Fibroblast of skin of left biceps (primary cell): ENCODE measurements around the gene INSM1.

Source experiments
- DNase-seq, 2 experiments: peaks; one replicate each; pipeline ENCODE4 v3.0.0-alpha.2; 2013; ENCODE audit warnings: low read depth in 2 of 2

Gene INSM1

DNA sequence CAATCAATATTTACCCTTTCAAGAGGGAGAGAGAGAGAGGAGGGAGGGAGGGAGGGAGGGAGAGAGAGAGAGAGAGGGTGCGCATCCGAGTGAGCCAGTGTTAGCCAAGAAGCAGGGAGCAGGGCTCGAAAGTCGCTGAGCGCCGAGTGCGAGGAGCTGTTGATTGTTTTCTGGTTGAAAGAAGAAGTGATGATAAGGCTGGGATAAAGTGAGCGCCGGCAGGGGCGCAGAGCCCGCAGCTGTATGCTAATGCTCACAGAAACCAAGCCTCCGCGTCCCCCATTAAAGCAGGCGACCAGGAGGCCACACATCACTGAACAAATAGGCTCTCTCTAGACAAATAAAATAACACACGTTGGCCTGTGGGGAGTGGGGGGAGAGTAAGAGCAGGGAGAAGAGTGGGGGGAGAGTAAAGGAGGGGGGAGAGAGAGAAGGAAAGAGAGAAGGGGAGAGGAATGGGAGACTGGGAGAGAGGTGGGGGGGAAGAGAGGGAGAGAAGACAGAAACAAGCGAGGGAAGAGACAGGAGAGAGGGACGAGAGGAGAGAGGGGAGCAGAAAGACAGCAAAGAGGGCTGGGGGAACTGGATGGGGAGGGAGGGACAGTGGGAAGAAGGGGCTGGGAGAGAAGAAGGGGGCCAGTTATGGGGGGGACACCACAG is 5.0 kb upstream of the INSM1 start:
- no peak for DNase-seq

- DNase-seq, result no peak
These were observed 4.5 kb upstream of the INSM1 start for GRCh38 chr20:20363434-20363798.

- no peak for DNase-seq
These were observed 3.9 kb upstream of the INSM1 start for GRCh38 chr20:20363799-20364592.

- no peak for DNase-seq
These were observed 3.1 kb upstream of the INSM1 start for GRCh38 chr20:20364593-20365479.

GRCh38 chr20:20365480-20366161 is 2.3 kb upstream of the INSM1 start:
- DNase-seq, result no peak

GRCh38 chr20:20366551-20366875 is 1.4 kb upstream of the INSM1 start:
- no peak for DNase-seq

DNA sequence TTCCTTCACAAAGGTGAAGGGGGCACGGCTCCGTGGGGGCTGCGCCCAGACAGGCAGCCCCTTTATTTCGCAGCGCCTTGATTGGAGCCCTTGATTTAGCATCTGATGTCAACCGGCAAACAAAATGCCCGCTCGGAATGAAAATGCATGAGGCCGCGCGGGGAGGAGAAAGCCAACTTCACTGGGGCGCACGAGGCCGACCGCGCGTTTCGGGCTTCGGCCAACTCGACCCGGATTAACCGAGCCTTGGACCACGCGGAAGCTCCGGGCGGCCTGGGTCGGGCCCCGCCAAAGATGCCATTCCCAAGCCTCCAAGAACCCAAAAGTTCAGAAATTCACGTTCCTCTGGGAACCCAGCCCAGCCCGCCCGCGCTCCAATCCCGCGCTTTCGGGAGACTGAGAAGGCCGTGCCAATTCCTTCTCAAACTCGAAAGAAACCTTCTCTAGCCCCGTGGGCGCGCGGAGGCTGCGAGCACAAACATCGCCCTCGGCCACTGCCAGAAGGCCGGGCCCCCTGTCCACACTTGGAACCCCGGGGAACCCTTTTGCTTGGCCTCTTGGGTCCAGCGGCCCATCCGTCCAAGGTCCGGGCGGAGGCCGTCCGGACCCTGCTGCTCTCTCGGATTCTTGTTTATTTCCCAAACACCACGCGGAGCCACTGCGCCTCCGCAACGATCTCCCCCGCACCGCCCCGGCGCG is 879 bp upstream of the INSM1 start:
- DNase-seq, result no peak

DNA sequence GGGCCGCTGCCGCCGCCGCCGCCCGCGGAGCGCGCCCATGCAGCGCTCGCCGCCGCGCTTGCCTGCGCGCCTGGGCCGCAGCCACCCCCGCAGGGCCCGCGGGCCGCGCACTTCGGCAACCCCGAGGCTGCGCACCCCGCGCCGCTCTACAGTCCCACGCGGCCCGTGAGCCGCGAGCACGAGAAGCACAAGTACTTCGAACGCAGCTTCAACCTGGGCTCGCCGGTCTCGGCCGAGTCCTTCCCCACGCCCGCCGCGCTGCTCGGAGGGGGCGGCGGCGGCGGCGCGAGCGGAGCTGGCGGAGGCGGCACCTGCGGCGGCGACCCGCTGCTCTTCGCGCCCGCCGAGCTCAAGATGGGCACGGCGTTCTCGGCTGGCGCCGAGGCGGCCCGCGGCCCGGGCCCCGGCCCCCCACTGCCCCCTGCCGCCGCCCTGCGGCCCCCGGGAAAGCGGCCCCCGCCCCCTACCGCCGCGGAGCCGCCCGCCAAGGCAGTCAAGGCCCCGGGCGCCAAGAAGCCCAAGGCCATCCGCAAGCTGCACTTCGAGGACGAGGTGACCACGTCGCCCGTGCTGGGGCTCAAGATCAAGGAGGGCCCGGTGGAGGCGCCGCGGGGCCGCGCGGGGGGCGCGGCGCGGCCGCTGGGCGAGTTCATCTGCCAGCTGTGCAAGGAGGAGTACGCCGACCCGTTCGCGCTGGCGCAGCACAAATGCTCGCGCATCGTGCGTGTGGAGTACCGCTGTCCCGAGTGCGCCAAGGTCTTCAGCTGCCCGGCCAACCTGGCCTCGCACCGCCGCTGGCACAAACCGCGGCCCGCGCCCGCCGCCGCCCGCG is 730 bp downstream of the INSM1 start:
- DNase-seq, result no peak

GRCh38 chr20:20369250-20370093 is 1.6 kb downstream of the INSM1 start:
- DNase-seq, result no peak

- no peak for DNase-seq
These were observed 2.2 kb downstream of the INSM1 start for GRCh38 chr20:20370094-20370575.

DNA sequence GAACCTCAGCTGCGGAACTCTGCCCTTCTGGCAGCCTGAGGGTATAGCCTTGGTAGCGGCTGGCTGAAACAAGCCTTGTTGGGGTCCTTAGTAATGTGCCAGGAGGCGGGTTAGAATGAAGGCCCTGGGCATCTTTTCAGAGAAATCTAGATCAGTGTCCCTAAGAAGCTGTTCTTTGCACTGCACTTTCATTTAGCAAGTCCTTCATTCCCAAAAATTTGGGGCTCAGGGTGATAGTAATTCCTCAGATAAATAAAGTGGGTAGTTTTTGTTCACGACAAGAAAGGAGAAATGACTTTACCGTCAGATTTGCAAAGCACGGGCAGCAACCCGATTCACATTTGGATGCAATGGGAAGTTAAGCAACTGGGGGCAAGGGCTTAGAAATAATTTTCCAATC is 3.2 kb downstream of the INSM1 start:
- no peak for DNase-seq

GRCh38 chr20:20371681-20372080 is 3.8 kb downstream of the INSM1 start:
- no peak for DNase-seq

DNA sequence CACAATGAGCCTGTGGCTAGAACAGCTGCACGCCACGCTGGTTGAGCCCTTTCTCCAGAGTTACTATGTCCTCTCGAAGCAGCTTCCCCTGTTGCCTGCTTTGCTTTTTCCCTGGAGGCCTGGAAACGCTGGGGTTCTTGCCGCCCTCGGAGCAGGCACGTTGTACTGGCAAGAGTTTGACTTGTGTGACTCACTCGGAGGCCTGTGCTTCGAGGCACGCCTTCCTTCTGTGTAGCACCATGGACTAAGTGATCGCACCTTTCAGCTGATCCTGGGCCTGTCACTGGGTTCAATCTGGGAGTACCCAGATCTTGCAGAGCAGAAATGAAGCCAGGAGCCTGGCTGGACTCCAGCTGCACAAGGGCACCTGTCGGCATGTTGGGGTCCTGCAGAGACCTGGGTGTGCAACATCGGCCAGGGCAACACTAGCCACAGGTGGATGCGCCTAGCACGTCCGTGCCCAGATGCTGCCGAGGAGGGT is 5.2 kb downstream of the INSM1 start:
- DNase-seq, result no peak

- no peak for DNase-seq
These were observed 8.0 kb downstream of the INSM1 start for GRCh38 chr20:20375862-20376261.

GRCh38 chr20:20386192-20386591 is 18.3 kb downstream of the INSM1 start:
- no peak for DNase-seq

DNA sequence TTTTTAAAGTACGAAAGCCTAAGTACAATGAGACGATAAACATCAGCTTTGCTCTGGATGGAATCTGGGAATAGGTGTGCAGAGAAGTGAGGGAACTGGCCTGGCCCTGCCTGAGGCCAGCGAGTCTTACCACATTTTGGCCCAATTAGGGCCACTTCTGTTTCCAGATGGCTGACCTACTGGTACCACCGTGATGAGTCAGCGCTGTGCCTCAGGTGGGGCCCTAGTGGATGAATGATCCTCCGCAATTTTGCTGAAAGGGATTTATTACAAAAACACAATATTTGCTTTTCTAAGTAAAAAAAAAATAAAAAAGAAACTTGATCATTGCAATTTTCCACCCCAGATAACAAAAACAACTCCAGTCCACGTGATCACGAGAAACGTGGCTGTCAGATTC is 22.5 kb downstream of the INSM1 start:
- no peak for DNase-seq

GRCh38 chr20:20391115-20391514 is 23.2 kb downstream of the INSM1 start:
- DNase-seq, result no peak

GRCh38 chr20:20391766-20392165 is 23.9 kb downstream of the INSM1 start:
- DNase-seq, result no peak
